LHCN-M2 (cell line): ENCODE results near the gene L2HGDH. TPM values are rescaled to one million over a fixed set of nuclear protein-coding genes. Genes with fewer than 3 reads are reported as not detected.
A peak's percentile ranks its signal among the peaks of the same experiment; 100 is the strongest.
"Not testable (repeated sequence)": the region's sequence is repeated elsewhere in the genome, so short reads cannot be mapped to it uniquely, and the experiment has no call there.

ENCODE experiments used
- DNase-seq: peaks from one replicate; pipeline ENCODE4 v3.0.0-alpha.2; 2012; ENCODE audit warnings: low read depth
- polyA plus RNA-seq: library from polyadenylated mRNA; unstranded; fragments of >200 nt; gene quantifications from one replicate; pipeline ENCODE4 v1.2.1, GENCODE V29; 2012; ENCODE audit warnings: missing spikeins
- total RNA-seq: library from RNA; depleted of rRNA; stranded (reverse); fragments of >200 nt; gene quantifications from 2 replicates; pipeline ENCODE4 v1.2.3, GENCODE V29; 2014; rRNA removed

L2HGDH gene
- 4.6 and 5.0 TPM in 2 replicates for total RNA-seq
- 1.6 TPM for polyA plus RNA-seq

DNA sequence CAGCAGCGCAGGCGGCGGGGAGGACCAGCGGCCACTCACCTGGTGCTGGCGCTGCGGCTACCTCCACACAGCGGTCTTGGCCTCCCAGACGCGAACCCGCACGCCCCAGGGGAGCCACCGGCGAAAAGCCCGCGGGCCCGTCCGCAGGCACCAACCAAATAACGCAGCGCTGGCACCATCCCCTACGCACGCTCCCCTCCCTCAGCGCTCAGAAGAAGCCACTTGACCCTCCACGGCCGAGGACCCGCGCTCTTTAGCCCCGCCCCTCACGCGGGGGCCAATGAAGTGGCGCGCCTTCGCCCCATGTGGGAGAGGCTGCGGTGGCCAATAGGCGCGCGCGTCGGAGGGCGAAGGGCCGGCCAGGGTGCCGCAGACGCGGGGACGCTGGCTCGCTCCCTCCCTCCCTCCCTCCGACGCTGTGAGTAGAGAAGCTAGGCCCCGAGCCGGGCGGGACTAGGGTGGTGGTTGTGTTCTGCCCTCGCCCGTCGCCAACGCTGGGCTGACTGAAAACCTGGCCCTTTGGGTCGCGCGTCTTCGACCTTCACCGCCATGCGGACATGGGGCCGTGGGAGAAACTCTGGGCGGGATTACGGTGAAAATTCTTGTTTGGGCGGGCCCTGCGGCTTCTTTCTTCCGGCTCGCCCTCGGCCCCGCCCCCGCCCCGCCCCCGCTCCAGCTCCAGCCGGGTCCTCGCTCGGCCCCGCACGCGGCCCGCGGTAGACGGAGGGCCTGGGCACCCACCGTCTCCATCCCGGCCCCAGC lies at the start of gene L2HGDH, which contains the start of gene DMAC2L:
TSS of gene L2HGDH (minus strand) at position 258 of the 762 bp plus-strand sequence. CDS start at position 179, 79 bp downstream.
TSS of gene DMAC2L (plus strand) at position 353 of the 762 bp plus-strand sequence. CDS start 9,164 bp downstream, outside the sequence.
- DNase-seq, result peak; percentile 93

DNA sequence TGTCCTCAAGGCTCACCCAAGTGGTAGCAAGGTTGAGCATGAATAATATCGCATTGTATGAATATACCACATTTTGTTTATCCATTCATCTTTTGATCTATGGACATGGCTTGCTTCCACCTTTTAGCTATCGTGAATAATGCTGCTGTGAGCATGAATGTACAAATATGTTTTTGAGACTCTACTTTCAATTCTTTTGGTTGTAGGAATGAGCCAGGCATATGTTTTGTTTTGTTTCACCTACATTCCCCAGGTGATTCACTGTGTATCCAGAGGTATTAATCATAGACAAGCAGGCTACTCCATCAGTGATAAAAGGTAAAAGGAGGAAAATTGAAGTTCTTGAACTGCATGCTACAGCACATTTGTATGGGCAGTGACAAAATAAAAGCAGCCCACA lies 48.8 kb upstream of the L2HGDH start:
- DNase-seq, result no peak

DNA sequence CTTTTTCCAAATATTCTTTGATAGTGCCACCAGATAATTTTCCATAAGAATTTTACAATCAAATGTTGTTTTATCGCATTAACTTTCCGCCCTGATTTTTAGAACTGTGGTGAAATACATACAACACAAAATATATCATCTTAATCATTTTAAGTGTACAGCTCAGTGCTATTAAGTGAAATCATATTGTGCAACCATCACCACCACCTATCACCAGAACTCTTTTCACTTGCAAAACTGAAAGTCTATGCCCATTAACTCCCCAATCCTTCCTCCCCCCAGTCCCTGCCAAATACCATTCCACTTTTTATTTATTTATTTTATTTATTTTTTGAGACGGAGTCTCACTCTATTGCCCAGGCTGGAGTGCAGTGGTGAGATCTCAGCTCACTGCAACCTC lies 48.1 kb upstream of the L2HGDH start:
- DNase-seq, result no peak

DNA sequence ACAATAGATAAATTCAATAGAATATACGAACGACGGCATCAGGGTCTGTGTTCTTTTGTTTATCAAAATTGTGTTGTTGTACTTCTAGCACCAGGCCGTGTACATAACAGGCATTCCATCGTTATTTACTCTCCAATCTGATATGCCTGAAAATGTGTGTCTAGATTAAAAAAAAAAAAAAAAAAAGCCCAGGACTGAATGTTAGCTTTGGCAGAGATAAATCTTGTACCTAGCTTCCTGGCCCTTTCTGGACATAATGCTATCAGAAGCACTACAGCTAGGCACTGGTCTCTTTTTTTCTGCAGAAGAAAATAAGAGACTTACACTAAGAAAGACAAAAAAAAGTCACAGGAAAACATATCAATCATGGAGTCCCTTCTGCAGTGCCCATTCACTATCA lies 47.6 kb upstream of the L2HGDH start:
- DNase-seq, result no peak

DNA sequence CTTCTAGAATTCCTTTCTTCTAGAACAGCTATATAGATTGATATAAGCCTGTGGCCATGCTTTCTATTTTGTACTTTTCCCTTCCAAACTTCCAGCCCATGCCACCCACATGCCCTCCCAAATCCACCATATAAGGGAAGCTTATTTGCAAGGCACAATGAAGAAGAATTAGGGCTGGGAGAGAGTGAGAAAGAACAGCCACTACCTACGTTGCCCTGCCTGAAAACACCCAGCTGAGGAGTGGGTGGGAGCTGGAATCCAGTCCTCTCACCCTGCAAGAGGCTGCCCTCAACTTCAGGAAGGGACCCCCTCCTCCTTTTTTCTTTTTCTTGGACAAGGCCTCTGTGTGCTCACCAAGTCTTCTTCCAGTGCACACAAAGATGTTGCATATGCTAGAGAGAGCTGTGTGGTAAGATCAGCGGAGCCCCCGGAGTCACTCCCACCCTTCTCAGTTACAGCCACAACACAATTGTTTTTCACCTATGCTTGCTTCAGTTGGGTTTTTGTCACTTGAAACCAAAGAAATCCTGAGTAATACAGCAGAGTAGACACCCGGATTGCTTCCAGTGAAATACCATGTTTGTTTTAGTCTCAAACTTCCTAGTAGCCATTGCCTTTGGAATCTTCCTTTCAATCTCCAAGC lies 45.8 kb upstream of the L2HGDH start:
- no peak for DNase-seq

DNA sequence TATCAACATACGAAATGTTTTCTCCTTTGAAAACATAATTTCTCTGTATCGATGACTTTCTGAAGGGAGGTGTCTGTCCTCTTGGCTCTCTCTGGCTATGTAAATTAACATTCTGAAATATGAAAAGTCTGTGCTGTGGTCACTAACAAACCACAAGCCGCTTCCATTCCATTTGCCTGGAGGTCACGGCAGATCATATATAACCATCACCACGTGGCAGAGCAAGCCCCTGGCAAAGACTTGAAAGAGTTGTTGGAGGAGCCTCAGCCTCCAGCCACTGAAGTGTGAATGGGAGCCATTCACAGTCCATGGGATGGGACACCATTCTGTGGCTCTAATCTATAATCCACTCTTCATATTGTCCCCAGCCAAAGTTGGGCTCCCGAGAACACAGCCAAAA lies 45.1 kb upstream of the L2HGDH start:
- DNase-seq, result no peak

DNA sequence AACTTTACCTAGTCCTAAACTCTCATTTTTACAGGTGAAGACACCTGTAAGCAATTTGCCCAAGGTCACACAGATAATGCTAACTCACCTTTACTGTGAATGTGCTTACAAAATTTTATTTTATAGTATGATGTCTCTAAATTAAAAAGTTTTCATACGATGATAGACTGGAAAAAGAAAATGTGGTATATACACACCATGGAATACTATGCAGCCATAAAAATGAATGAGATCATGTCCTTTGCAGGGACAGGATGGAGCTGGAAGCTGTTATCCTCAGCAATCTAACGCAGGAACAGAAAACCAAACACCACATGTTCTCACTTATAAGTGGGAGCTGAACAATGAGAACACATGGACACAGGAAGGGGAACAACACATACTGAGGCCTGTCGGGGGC lies 44.3 kb upstream of the L2HGDH start:
- not testable (repeated sequence) for DNase-seq

DNA sequence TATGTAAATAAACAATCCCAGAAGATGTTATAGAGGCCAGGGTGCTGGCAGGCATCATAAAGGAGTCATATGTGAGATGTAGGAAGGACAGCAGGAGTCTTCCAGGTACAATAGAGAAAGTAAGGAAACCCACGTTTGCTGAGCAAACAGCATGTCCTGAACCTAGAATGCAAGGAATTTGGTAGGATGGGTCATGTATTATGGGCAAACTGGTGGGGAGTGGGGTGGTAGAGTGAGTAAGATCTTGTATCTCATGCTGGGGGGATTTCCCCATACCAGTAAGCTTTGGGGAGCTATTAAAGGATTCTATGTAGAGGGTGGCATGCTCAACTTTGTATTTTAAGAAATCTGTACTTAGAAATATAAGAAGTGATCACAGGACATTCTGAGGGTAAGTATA lies 43.7 kb upstream of the L2HGDH start:
- DNase-seq, result no peak

DNA sequence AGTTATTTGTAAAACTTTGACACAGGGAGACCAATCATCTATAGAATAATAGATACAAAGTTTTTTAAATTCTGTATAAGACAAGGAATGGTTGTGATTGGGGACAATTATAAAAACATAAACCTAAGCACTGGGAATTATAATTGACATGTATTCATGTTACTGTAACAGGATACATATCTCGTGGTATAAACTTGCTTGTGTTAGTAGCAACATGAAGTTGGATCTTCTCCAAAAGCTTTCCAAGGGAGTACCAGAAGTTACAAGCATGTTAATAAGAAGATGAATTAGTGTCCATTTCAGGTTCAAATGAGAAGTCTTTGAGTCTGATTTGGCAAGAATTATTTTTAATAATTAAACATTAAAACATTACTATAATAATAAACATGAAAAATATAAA lies 42.5 kb upstream of the L2HGDH start:
- DNase-seq, result peak; percentile 50

DNA sequence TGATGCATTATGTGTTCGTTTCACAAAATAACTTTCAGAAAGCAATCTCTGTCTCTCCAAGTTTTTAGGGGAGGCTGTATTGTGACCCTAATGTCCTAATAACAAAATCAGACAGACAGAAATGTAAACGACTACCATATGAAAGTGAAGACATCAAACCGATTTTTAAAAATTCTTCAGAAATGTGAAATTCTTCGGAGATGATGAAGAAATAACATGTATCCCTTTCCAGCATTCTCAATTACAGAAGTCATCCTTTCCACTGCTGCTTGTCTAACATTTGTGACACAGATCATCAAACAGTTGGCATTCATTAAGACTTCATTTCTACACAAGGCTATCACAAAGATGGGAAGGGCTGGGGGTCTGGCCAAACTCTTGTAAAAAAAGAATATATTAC lies 41.1 kb upstream of the L2HGDH start:
- DNase-seq, result no peak

DNA sequence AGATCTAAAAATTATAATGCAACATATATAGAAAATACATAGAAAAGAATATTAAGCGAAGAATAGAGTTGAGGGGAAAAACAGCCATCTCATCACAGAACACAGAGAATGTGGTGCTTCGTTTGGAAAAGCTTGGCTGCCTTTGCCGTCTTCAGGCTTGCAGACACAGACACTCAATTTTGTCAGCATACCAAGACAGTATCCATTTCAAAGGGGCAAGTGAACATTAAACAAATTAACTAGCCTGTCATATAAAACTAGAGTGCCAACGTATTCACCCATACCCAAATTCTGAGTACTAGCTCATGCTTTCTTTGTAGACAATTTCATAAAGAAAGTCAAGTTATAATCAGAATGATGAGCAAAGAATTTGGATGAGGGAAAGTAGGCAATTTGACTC lies 40.6 kb upstream of the L2HGDH start:
- DNase-seq, result no peak

DNA sequence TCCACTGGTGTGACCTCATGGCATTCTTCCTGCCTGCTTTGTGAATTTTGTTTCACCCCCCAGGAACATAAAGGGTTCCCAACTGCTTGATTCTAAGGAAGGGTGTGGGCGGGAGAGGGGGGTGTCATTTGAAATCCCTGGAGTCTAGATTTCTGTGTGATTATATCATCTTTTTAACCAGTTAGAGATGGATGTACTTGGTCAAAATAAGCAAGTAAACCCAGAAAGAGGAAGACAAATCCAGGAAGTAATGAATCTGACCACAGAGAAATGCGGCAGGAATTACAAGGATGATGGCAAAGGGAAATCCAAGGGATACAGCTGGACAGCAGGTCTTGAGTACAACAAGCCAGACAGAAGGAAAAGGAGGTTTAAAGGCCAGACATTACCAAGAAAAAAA lies 38.9 kb upstream of the L2HGDH start:
- peak; percentile 49 for DNase-seq

DNA sequence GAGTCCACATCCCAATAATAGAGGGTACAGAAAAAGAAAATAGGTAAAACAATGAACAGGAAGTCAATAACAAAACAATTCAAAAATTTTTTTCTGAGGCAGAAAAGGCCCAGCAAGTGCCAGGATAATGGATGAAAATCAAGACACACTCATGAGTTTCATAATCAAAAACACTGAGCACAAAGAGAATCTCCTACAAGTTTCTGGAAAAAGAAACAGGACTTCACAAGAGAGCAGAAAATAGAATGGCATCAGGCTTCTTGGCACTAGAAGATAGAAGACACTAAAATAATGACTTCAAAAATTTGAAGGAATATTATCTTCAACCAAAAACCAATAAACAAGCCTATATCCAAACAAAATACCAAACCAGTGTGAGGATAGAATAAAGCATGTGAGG lies 36.9 kb upstream of the L2HGDH start:
- DNase-seq, result no peak

DNA sequence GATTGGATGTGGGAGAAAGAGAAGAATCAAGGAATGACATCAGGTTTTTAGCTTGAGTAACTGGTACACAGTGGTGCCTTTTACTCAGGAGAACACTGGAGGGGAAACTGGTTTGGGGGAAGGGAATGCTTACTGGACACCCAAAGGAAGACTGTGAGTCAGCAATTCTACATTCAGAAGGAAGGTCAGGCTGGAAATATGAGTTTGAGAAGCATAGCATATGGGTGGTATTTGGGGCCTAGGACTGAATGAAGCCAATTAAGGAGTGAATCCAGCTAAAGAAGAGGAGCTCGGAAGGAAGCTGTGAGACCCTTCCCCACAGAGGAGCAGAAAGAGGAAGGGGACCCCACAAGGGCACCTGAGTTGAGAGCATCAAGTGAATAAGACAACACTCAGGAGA lies 35.5 kb upstream of the L2HGDH start:
- DNase-seq, result peak; percentile 55

DNA sequence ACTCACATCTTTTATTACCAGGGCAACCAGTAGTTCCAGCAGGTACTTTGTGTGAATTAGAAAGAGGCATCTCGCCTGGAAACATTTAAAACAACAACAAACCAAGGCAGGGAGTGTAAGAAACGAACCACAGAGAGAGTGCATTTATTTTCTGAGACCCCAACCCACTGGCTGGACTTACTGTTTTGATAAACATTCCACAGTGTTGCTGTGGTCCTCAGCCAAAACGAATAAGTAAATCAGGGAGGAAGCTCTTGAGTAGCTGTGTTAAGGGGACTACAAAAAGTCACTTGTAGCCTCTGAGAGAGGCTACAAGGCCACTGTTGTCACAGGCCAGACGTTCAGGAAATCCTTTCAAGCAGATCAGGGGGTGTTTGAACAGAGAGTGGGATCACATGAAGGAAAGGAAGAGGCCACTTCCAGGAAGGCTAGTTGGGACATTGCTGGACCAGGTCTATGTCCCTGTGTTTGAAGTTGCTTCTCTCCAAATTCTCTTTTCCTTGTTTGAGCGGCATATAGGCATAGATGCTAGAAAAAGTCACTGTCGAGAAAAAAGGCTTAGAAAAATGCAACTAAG lies 33.9 kb upstream of the L2HGDH start:
- no peak for DNase-seq

DNA sequence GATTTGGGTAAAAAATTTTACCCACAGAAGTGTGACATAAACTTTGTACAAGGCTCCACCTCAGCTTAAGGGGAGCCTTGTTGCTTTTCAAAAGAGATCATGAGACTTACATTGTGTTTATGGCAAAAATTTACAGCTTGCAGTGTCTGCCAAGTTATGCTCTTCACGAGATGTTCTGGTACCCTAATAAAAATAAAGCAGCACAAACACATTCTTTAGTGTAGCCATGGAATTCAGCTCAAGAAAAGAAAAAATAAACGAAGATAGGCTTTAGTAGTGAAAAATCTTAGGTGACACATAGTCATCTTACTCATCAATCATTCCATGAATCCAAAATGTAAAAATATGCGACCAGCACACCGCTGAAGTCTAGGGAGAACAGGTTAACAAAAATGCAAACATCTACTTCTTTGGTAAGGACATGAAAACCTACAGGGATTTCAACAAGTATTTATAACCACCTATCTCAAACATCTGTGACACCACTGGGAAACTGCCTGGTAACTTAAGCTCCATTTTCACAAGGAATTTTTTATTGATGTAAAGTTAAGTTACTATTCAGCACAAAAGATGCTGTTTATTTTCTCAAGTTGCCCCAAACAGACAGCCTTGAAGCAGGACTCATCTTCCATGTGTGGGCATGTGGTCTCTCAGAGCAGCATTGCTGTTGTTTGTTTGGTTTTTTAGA lies 33.0 kb upstream of the L2HGDH start:
- DNase-seq, result no peak

DNA sequence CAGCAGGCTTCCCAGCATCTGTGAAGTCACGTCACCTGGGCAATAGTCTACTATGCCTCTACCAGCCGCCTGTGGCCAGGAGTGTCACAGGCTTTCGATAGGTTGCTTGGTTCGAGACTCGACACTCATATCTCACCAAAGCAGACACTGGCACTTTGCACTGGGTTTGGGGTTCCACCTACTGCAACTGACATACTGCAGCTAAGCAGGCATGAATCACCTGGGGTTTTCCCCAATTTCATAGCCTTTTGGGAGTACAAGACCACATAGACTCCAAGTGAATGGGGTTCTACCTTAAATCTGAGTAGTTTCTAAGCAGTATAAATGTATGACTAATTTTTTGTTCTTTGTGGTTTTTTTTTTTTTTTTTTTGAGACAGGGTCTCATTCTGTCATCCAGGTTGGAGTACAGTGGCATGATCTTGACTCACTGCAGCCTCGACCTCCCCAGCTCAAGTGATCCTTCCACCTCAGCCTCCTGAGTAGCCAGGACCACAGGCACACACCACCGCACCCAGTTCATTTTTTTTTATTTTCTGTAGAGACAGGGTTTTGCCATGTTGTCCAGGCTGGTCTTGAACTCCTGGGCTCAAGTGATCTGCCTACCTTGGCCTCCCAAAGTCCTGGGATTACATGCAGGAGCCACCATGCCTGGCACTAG lies 32.2 kb upstream of the L2HGDH start:
- DNase-seq, result no peak

DNA sequence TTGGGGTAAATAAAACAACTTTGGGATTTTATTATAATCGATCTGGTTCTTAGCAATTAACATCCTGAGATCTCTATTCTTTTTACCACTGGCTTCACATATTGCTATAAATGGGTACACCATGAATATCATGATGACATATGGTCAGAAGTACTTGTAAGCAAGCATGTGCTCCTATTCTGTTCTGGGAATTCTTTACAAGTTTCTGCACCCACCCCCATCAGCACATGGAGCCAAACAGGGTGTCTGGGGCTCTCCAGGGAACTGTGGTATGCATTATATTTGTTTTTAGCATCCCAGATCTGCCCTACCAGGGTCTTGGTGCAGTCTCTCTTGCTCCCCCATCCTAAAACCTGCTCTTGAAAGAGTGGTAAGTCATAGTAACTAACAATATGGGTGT lies 31.4 kb upstream of the L2HGDH start:
- DNase-seq, result no peak

DNA sequence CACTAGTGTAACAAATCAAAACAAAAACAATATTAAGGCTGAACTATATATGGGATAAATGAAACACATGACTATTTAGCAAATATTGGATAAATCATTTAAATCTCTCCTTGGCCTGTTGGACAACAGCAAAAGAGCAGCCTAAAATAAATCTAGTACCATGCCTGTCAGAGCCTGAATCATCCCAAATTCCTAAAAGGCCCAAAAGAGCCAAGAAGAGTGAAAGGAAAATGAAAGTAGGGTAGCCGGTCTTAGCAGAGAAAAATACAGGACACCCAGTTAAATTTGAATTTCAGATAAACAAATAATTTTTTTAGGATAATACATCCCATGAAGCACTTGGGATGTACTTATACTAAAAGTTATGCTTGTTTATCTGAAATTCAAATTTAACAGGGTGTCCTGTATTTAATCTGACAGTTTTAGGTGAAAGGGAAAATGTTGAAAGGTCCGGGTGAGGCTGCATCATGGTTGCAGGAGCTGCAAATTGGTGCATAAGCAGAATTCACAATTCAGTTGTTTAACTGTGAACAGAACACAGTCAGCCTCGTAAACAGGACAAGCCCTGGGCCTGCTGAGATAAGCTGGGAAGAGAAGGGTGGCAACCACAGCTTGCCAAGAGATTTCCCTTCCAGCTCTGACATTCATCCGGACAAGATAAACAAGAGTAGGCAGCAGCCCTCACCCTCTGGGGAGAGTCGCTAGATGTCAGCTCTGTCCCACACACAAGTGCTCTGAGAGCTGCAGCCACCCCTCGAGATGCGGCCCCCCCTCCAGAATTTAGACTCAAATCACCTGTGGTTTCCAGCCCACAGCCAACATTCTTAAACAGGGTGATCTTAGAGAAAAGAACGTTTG lies 30.4 kb upstream of the L2HGDH start:
- DNase-seq, result peak; percentile 79

DNA sequence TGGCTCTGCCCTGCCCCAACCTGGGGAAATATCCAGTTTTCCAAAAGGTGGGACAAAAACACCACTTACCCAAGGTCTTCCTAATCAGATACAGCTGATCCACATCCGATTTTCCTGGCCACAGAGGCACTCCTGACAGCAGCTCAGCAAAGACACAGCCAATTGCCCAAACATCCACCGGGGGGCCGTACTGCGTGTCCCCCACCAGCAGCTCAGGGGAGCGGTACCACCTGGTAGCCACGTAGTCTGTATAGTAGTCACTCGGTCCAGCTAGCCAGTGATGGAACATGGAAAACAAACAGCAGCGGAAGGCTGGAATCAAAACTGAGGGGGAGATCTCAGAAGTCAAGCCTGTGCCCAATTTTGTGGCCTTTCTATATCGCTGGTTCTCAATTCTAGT lies 28.9 kb upstream of the L2HGDH start:
- DNase-seq, result no peak

DNA sequence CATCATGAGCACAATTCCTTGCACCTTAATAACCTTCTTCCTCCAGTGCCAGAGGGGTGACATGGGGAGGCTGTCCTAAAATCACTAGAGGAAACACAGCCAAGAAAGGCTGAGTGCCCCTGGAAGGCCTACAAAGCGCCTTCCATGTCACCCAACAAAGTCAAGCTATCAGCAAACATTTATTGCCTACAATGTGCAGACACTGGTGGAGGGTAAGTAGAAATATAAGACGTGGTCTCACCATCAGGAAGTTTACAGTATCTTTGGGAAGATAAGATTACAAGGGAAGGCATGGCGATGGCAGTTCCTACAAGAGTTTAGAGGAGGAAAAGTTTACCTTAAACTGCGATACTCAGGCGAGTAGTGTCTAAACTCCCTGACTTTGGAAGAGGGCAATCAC lies 28.0 kb upstream of the L2HGDH start:
- DNase-seq, result no peak
